A673 (cell line): ENCODE measurements around the gene SAP30BP.

ENCODE experiments used
- EZH2 ChIP-seq: fragments of 200-600 bp; sonication (generic); IDR thresholded peaks from 2 replicates; pipeline ENCODE4 v1.6.1; 2017; ENCODE audit warnings: borderline replicate concordance, low read depth, mild to moderate bottlenecking, mixed read lengths, antibody characterized with exemption, low read length; ENCODE audit not compliant: poor library complexity, severe bottlenecking
- TF ChIP-seq, protein P1 (sequence below): fragments of 300-800, 200-600 bp; sonication (generic); conservative IDR thresholded peaks from 2 replicates; pipeline ENCODE4 v1.5.1; 2017; ENCODE audit warnings: low read depth, mild to moderate bottlenecking, antibody characterized with exemption, low read length, moderate library complexity, mixed read lengths

DNA sequence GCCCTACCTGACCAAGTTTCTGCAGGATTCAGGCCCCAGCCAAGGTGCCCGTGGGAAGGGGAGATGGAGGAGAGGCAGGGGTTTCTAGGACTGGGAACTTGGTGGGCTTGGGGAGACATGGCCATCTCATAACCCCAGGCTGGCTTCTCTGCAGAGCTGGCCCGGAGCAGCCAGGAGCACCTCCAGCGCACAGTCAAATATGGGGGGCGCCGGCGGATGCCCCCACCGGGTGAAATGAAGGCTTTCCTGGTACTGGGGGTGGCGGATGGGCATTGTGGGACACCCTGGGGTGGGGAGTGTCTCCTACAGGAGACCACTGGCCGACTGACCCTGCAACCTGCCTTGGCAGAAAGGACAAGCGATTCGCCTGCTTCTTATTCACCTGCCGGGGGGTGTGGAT, 43.1 kb upstream of the SAP30BP start:
- TF ChIP-seq, protein P1, sequence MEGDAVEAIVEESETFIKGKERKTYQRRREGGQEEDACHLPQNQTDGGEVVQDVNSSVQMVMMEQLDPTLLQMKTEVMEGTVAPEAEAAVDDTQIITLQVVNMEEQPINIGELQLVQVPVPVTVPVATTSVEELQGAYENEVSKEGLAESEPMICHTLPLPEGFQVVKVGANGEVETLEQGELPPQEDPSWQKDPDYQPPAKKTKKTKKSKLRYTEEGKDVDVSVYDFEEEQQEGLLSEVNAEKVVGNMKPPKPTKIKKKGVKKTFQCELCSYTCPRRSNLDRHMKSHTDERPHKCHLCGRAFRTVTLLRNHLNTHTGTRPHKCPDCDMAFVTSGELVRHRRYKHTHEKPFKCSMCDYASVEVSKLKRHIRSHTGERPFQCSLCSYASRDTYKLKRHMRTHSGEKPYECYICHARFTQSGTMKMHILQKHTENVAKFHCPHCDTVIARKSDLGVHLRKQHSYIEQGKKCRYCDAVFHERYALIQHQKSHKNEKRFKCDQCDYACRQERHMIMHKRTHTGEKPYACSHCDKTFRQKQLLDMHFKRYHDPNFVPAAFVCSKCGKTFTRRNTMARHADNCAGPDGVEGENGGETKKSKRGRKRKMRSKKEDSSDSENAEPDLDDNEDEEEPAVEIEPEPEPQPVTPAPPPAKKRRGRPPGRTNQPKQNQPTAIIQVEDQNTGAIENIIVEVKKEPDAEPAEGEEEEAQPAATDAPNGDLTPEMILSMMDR, result no peak
- TF ChIP-seq EZH2, result no peak
